Left ventricle myocardium inferior (tissue), 1 donor: Measurements from ENCODE around the gene PDCD7. TPM values are rescaled to one million over a fixed set of nuclear protein-coding genes. Genes with fewer than 3 reads are reported as not detected.
A peak's percentile ranks its signal among the peaks of the same experiment; 100 is the strongest.

Experiments used
- DNase-seq: peaks from one replicate; pipeline ENCODE4 v3.0.0-alpha.2; 2020
- H3K27ac ChIP-seq: fragments of 200-600 bp; replicated peaks from 2 replicates; pipeline ENCODE4 v1.8.0; 2021
- H3K27me3 ChIP-seq: fragments of 200-600 bp; 2 replicates; pipeline ENCODE4 v1.8.0; 2021; ENCODE audit warnings: low read depth
- H3K36me3 ChIP-seq: fragments of 200-600 bp; 2 replicates; pipeline ENCODE4 v1.8.0; 2021
- H3K4me1 ChIP-seq: fragments of 200-600 bp; 2 replicates; pipeline ENCODE4 v1.8.0; 2021
- H3K4me3 ChIP-seq: fragments of 200-600 bp; 2 replicates; pipeline ENCODE4 v1.8.0; 2021; ENCODE audit warnings: mild to moderate bottlenecking, moderate library complexity
- H3K9me3 ChIP-seq: fragments of 200-600 bp; replicated peaks from 2 replicates; pipeline ENCODE4 v1.8.0; 2021
- intact Hi-C: fragments of 100-400 bp; cut with micrococcal nuclease; formaldehyde crosslinking; loops from one replicate; pipeline ENCODE4 v1.11.0; 2022
- total RNA-seq: library from RNA; stranded (reverse); fragmentation: NEBNext Ultra II Directional; extraction: Animal tissue kit (Norgen Biotek cat#: 25700); gene quantifications from one replicate; pipeline ENCODE4 v1.2.1, GENCODE V29; 2021
- TF ChIP-seq, protein P1 (sequence below): fragments of 200-600 bp; IDR thresholded peaks from 2 replicates; pipeline ENCODE4 v1.8.0; 2021; ENCODE audit warnings: antibody characterized with exemption, mild to moderate bottlenecking, borderline replicate concordance
- donor health status: DM: no; HTN: yes; CAD: no; lungs with severe emphysema.

PDCD7 gene
- total RNA-seq, 1 donor from 2014 or later = 14.5 TPM

DNA sequence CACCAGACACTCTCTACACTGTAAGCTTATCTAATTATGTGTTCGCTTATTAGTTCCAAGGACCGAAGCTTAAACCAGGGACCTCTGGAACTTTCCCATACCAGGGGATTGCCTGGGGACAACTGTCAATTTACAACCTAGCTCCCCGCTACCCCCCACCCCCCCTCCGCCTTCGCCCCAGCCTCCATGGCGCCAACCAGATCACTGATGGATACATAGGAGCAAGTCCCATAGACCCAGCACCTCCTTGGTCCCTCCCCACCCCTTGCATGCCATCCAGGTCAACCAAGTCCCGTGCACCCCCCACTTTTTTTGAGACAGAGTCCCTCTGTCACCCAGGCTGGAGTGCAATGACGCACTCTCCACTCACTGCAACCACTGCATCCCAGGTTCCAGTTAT lies 930 bp upstream of the PDCD7 start:
- DNase-seq = no peak
- TF ChIP-seq, protein P1, sequence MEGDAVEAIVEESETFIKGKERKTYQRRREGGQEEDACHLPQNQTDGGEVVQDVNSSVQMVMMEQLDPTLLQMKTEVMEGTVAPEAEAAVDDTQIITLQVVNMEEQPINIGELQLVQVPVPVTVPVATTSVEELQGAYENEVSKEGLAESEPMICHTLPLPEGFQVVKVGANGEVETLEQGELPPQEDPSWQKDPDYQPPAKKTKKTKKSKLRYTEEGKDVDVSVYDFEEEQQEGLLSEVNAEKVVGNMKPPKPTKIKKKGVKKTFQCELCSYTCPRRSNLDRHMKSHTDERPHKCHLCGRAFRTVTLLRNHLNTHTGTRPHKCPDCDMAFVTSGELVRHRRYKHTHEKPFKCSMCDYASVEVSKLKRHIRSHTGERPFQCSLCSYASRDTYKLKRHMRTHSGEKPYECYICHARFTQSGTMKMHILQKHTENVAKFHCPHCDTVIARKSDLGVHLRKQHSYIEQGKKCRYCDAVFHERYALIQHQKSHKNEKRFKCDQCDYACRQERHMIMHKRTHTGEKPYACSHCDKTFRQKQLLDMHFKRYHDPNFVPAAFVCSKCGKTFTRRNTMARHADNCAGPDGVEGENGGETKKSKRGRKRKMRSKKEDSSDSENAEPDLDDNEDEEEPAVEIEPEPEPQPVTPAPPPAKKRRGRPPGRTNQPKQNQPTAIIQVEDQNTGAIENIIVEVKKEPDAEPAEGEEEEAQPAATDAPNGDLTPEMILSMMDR = no peak

DNA sequence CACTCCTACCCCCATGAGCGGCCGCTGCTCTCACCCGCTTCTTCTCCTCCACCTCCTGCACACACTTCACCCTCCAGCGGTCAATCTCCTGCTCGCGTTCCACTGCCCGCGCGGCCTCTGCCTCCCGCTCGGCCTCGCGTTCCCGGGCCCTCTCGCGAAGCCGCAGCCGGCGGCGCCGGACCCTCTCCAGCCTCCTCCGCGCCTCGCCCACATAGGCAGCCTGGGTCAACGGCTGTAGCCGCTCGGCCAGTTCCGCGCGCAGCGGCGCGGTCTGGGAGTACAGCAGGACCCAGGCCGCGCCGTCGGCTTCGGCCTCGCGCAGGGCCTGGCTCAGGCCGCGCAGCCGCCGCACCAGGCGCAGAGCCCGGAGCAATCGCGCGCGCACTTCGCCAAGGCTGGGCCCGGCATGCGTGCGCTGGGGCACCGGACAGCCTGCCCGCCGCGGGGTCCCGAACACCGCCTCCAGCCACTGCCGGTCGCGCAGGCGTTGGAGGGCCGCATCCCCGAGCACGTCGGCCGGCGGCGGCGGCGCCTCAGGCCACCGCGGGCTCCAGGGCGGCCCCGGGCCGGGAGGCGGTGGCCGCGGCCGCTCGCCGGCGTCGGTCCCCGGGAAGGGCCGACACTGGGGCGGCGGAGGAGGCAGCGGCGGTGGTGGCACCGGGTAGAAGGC lies 595 bp downstream of the PDCD7 start:
- H3K4me1 ChIP-seq = peaks cover 41% of the 10 kb centered on the region
- DNase-seq = peak; percentile 21
- intact Hi-C loops = no loop called here
- peaks cover 26% of the 10 kb centered on the region for H3K36me3 ChIP-seq
- no peaks in the 10 kb centered on the region for H3K27me3 ChIP-seq
- peaks cover 5% of the 10 kb centered on the region for H3K9me3 ChIP-seq
- H3K27ac ChIP-seq = peak overlapping the region; percentile 87
- peak overlapping the region; percentile 93 for H3K4me3 ChIP-seq
- TF ChIP-seq, protein P1 = no peak

More for the DNA sequence above, 930 bp upstream of the PDCD7 start:
- peaks cover 41% of the 10 kb centered on the region for H3K4me1 ChIP-seq
- H3K27me3 ChIP-seq = no peaks in the 10 kb centered on the region
- peak overlapping the region; percentile 93 for H3K4me3 ChIP-seq
- intact Hi-C loops = no loop called here
- no peak overlapping the region for H3K27ac ChIP-seq
- H3K36me3 ChIP-seq = peaks cover 11% of the 10 kb centered on the region
- H3K9me3 ChIP-seq = peaks cover 5% of the 10 kb centered on the region

DNA sequence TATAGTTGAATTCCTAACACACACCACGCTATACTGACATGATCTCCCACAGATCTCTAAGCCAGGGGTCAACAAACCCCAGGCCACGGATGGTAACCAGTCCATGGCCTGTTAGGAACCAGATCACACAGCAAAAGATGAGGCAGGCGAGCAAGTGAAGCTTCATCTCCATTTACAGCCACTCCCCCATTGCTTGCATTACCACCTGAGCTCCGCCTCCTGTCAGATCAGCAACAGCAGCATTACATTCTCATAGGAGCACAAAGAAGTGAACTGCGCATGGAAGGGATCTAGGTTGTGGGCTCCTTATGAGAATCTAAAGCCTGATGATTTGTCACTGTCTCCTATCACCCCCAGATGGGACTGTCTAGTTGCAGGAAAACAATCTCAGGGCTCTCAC lies 2.7 kb downstream of the PDCD7 start:
- Histone ChIP-seq H3K4me3 (no peak overlapping the region), H3K27me3 (no peaks in the 10 kb centered on the region), H3K36me3 (peaks cover 44% of the 10 kb centered on the region), H3K27ac (no peak overlapping the region), H3K4me1 (peaks cover 41% of the 10 kb centered on the region), H3K9me3 (no peaks in the 10 kb centered on the region)
- intact Hi-C loops = no loop called here
- DNase-seq = no peak
- TF ChIP-seq, protein P1 = no peak

DNA sequence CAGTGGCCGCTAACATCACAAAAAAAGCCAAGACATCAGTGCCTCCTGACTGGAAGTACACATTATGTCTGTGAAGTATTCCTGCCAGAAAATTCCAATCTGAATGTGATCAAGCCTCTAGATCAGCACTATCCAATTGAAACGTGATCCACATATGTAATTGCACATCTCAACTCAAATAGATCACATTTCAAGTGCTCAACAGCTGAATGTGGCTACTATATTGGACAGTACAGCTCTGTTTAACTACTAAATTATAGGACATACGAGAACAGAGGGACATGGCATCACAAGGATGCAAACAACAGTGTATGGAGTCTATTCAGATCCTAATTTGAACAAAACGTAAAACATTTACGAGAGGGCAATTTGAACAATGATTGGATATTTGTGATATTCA lies 18.1 kb downstream of the PDCD7 start:
- intact Hi-C loops = no loop called here
- Histone ChIP-seq H3K27ac (no peak overlapping the region), H3K27me3 (no peaks in the 10 kb centered on the region), H3K4me1 (peaks cover 3% of the 10 kb centered on the region), H3K36me3 (peaks cover 80% of the 10 kb centered on the region), H3K4me3 (no peak overlapping the region), H3K9me3 (no peaks in the 10 kb centered on the region)
- no peak for DNase-seq
- TF ChIP-seq, protein P1 = no peak

DNA sequence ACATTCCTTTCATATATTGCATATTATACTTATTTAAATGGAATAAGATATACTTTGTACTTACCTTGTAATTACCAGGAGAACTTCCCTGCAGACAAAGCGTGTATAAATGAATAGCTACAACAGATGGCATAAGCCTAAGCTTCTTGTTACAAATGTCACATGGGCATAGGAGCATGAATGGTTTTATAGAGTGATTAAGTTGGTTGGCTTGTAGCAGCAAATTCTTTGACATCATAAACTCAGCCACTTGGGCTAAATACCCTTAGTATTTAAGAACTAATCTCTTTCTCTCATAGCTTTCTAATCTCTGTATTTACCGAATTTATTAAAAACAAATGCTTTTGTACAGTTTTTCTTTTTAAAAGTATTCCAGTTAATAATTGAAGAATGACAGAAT lies 18.5 kb downstream of the PDCD7 start, which contains the start of gene UBAP1L:
UBAP1L (minus strand) TSS at position 115 of the 400 bp plus-strand sequence. CDS start 8,985 bp downstream, outside the sequence.
- H3K36me3 ChIP-seq = peaks cover 78% of the 10 kb centered on the region
- no peak for DNase-seq
- H3K9me3 ChIP-seq = no peaks in the 10 kb centered on the region
- H3K4me3 ChIP-seq = no peak within 1 kb of the TSS
- no peaks in the 10 kb centered on the region for H3K27me3 ChIP-seq
- no peak within 1 kb of the TSS for H3K27ac ChIP-seq
- intact Hi-C loops = no loop called here
- H3K4me1 ChIP-seq = peaks cover 3% of the 10 kb centered on the region
- TF ChIP-seq, protein P1 = no peak
